Chondrocyte (in vitro differentiated cells): Measurements from ENCODE around the gene VSIR. TPM values are rescaled to one million over a fixed set of nuclear protein-coding genes. Genes with fewer than 3 reads are reported as not detected.

ENCODE experiments used
- DNase-seq: peaks from one replicate; pipeline ENCODE4 v3.0.0; 2021; ENCODE audit warnings: mixed read lengths, low spot score
- H3K27ac Mint-ChIP-seq: one replicate; pipeline ENCODE4 v1.8.0; 2021; ENCODE audit warnings: mild to moderate bottlenecking, moderate library complexity, mixed read lengths; ENCODE audit not compliant: unreplicated experiment
- H3K27me3 Mint-ChIP-seq: 2 replicates; pipeline ENCODE4 v1.8.0; 2021; ENCODE audit warnings: low read depth, mixed read lengths
- H3K36me3 Mint-ChIP-seq: 2 replicates; pipeline ENCODE4 v1.8.0; 2021; ENCODE audit warnings: low read depth, mixed read lengths
- H3K4me1 Mint-ChIP-seq: 2 replicates; pipeline ENCODE4 v1.8.0; 2021; ENCODE audit warnings: low read depth, mild to moderate bottlenecking, mixed read lengths
- H3K4me3 Mint-ChIP-seq: one replicate; pipeline ENCODE4 v1.8.0; 2021; ENCODE audit warnings: mild to moderate bottlenecking, moderate library complexity, mixed read lengths; ENCODE audit not compliant: unreplicated experiment
- H3K9me3 Mint-ChIP-seq: 2 replicates; pipeline ENCODE4 v1.8.0; 2021; ENCODE audit warnings: low read depth, mixed read lengths
- CTCF ChIP-seq: fragments of 200-600 bp; sonication (generic); IDR thresholded peaks from 2 replicates; pipeline ENCODE4 v1.5.0; 2021; ENCODE audit warnings: antibody characterized with exemption, mild to moderate bottlenecking, moderate library complexity
- total RNA-seq: library from RNA; stranded (reverse); gene quantifications from 3 replicates; pipeline ENCODE4 v1.2.1, GENCODE V29; 2021

Gene VSIR
- total RNA-seq, 1 donor from 2014 or later: 1.3 TPM

GRCh38 chr10:71746344-71747037 is 26.8 kb downstream of the VSIR start:
- no peak for DNase-seq
- no peak overlapping the region for H3K27ac Mint-ChIP-seq
- H3K27me3 Mint-ChIP-seq: no peaks in the 10 kb centered on the region
- no peaks in the 10 kb centered on the region for H3K4me1 Mint-ChIP-seq
- no peak for TF ChIP-seq CTCF
- H3K4me3 Mint-ChIP-seq: no peak overlapping the region
- H3K36me3 Mint-ChIP-seq: no peaks in the 10 kb centered on the region
- H3K9me3 Mint-ChIP-seq: peaks cover 9% of the 10 kb centered on the region

- H3K27ac Mint-ChIP-seq: no peak overlapping the region
- no peak overlapping the region for H3K4me3 Mint-ChIP-seq
Measured at GRCh38 chr10:71745664-71746250, 27.6 kb downstream of the VSIR start.

GRCh38 chr10:71744897-71745663 is 28.2 kb downstream of the VSIR start:
- Mint-ChIP-seq H3K36me3 (no peaks in the 10 kb centered on the region), H3K27me3 (no peaks in the 10 kb centered on the region), H3K4me1 (no peaks in the 10 kb centered on the region), H3K9me3 (peaks cover 9% of the 10 kb centered on the region), H3K4me3 (no peak overlapping the region), H3K27ac (no peak overlapping the region)
- TF ChIP-seq CTCF: no peak
- no peak for DNase-seq

More at GRCh38 chr10:71745664-71746250, 27.6 kb downstream of the VSIR start:
- Mint-ChIP-seq H3K9me3 (peaks cover 9% of the 10 kb centered on the region), H3K4me1 (no peaks in the 10 kb centered on the region), H3K27me3 (no peaks in the 10 kb centered on the region), H3K36me3 (no peaks in the 10 kb centered on the region)
- no peak for TF ChIP-seq CTCF
- no peak for DNase-seq

- no peaks in the 10 kb centered on the region for H3K27me3 Mint-ChIP-seq
- no peak overlapping the region for H3K4me3 Mint-ChIP-seq
- no peak for TF ChIP-seq CTCF
- H3K27ac Mint-ChIP-seq: no peak overlapping the region
- H3K36me3 Mint-ChIP-seq: no peaks in the 10 kb centered on the region
- DNase-seq: no peak
- H3K4me1 Mint-ChIP-seq: no peaks in the 10 kb centered on the region
- peaks cover 9% of the 10 kb centered on the region for H3K9me3 Mint-ChIP-seq
Measured at GRCh38 chr10:71743866-71744265, 29.5 kb downstream of the VSIR start.

GRCh38 chr10:71743089-71743838 is 30.1 kb downstream of the VSIR start:
- Mint-ChIP-seq H3K4me1 (no peaks in the 10 kb centered on the region), H3K36me3 (no peaks in the 10 kb centered on the region), H3K9me3 (peaks cover 9% of the 10 kb centered on the region), H3K27me3 (no peaks in the 10 kb centered on the region), H3K27ac (no peak overlapping the region), H3K4me3 (no peak overlapping the region)
- TF ChIP-seq CTCF: no peak
- DNase-seq: no peak
